ENCODE results near the gene GFI1B.
"Not testable (repeated sequence)": the region's sequence is repeated elsewhere in the genome, so short reads cannot be mapped to it uniquely, and the experiment has no call there.

GFI1B gene

DNA sequence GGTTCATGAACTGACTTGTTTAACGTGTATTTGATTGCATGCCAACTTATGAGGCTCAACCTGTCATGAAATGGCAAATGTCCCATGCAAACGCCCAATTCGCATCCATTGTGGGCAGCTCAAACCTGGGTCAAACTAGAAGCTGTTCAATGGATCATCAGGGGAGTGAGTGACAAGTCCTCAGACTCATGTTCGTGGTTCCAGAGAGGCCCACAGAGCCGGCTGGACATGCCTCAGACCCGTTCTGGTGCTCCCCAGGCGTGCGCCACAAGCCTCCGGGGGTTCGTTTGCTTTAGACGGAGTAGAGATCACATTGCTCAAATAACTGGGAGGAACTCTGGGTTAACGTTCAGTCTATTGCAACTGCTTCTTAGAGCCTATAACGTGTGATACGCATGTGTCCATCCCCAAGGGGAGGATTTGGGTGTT is 15.0 kb downstream of the GFI1B start:
- no peak for DNase-seq

DNA sequence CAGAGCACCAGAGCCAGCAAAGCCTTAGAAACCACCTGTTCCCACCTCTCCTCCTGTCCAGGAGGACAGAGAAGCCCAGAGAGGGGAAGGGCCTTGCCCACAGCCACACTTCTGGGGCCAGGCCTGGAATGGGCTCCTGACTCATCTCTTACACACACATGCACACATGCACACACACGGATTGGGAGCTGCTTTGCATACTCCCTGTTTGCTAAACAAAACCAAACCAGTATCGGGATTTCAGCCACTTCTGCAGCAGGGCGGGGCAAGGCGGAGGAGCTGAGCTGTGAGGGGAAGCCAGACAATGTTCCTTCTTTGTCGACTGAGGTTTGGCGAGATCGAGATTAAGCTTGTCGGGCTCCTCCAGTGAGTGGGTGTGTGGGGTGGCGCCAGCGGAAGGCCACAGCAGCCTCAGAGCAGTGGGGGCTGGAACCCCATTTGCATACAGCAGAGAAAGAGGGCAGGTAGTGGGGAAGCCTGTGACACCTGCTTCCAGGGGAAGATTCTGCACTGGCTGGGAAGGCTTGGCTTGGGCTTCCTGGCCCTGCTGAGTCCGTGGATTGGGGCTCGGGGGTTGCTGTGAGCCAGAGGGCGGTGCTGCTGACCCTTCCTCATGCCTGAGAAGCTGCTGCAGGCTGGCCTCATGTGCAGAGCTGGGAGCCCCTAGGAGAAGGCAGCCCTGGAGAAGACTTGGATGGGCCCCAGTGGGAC is 16.1 kb downstream of the GFI1B start:
- DNase-seq: no peak

DNA sequence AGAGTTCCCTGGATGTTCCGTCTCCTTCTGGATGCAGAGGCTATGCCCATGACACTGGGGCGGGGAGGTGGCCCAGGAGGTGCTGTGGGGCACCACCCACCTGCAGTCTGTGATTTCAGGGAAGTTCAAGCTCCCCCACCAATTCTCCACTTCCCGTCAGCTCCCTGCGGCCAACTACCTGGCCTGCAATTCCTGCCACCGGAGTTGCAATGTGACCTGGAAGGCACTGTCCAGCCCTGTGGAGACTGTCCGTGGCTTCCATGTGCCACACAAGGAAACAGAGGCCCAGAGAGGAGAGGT is 16.6 kb downstream of the GFI1B start:
- DNase-seq: no peak

DNA sequence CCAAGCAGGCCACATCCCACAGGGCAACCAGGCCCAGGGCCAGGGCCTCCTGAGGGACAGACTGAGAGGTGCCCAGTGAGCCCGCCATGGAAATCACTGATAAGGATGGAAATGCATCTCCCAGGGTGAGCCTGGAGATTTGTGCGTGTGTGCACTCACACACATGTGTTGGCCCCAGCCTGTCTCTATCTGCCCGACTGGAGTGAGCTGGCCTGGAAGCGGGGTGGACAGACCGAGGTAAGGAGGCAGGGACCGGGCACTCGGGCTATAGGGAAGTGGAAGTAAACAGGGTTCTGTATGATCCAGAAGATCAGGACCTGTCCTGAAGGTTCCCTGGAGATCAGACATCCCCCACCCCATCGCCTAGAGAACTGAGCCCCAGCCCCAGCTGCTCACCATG is 17.4 kb downstream of the GFI1B start:
- no peak for DNase-seq

DNA sequence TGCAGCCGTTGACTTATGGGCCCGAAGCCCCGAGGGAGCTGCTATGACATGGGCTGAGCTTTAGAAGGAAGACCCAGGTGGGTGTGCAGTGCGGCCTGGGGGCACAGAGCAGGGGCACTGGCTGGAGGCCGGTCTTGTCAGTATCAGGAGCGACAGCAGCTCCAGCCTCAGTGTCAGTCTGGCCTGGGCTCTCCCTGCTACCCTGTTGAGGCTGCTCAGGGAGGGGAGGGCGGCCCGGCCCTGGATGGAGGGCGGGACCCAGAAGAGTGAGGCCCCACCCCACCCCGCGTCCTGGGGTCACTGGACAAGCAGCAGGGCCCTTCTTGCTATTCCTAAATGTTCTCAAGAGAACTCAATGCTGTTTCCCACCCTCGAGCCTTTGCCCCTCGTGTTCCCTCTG is 18.0 kb downstream of the GFI1B start:
- no peak for DNase-seq

DNA sequence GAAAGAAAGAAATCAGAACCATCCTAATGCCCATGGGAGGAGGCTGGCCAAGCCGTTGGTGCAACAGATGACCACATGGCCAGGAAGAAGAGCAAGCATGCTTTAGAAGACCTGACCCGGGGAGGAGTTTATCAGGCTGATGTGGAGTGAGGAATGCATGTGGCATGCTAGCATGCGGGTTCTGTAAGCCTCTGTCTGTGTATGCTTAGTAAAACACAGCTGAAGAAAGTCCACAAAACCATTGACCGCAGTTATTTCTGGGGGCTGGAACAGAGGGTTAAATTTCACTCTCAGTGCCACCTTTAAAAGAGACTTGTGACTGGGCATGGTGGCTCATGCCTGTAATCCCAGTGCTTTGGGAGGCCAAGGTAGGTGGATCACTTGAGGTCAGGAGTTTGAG is 19.1 kb downstream of the GFI1B start:
- DNase-seq: no peak

DNA sequence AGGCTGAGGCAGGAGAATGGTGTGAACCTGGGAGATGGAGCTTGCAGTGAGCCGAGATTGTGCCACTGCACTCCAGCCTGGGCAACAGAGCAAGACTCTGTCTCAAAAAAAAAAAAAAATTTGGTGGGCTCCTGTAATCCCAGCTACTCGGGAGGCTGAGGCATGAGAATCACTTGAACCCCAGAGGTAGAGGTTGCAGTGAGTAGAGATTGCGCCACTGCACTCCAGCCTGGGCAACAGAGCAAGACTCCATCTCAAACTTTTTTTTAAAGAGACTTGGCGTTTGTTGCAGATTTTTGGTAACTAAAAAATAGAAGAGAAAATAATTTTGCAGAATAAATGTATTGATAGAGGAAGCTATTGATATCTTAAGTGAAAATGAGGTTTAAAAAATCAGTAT is 19.7 kb downstream of the GFI1B start:
- DNase-seq: not testable (repeated sequence)

DNA sequence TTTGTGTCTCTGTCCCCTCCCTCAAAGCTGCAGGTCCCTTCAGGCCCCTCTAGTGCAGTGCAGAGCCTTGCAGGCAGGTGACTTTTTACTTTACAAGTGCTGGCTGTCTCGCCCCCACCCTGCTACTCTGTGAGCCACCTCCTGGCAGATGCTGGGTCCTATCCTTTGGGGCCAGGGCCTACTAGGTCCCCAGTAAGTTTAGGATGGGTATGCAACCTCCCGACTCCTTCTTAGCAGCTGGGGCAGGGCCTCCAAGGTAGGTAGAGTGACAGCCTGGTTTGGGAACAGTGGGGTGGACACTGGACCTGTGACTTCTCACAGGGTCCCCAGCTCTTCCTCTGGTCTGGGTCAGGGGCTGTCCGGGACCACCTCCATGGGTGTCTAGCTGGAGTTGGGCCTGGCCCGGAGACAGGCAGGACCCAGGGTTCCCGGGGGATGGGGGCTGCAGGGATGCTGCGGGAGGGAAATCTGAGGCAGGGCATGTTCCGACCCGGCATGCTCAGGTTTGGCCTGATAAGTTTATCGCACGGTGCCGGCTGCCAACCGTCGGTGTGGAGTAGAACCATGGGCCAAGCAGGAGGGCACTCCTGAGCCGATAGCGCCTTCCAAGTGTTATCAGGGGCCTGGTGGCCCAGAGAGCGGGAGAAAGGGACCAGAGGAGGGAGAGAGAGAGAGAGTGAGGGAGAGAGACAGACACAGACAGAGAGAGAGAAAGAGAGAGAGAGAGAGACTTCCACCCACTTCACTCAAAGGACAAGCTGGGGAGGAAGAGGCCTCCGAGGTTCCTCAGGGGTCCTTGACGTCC is 20.5 kb downstream of the GFI1B start:
- no peak for DNase-seq

DNA sequence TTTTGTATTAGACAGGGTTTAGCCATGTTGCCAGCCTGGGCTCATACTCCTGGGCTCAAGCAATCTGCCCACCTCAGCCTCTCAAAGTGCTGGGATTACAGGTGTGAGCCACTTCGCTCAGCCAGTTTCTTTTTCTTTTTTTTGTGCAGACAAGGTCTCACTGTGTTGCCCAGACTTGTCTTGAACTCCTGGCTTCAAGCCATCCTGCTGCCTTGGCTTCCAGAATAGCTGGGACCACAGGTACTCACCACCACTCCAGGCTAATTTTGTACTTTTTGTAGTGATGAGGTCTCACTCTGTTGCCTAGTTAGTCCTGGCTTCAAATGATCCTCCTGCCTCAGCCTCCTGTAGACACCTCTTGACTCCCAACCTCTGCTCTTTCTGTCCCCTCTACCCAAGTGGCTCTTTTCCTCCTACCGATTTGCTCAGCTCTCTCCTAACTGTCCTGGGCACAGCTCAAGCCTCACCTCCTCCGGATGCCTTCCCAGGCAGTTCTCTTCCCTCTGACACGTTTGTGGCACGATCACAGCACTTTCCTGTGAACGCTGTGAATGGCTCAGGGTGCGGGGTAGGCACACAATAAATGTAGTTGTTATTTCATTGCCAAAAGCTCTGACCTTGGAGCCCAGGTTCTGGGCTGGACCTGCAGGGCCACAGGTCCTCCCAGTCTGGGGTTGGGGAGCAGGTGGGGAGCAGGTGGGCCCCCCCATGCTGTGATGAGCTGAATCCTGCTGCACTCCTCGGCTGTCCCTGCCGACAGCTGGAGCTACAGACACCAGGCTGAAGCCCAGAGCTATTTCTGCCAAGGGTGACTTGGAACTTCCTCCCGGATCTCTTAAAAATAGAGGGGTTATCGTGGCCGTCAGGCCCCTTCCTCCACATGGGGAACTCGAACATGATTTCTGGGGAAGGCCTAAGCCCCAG is 23.9 kb downstream of the GFI1B start:
- DNase-seq: no peak

DNA sequence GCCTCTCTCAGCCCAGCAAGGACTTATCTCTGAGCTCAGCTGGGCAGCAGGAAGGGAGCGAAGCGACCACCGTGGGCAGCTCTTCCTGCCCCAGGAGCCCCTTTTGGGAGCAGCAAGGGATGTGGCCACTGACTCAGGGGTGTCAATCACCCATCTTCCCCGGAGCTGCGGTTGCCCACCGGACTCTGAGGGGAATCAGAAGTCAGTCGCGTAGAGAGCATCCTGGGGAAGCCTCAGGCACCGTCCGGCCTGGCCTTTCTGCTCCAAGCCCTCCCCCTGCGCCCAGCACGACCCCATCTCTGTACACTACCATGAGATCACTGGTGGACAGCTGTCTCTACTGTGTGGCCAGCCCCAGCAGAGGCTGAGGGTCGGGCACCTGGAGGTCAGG is 24.6 kb downstream of the GFI1B start:
- DNase-seq: no peak

DNA sequence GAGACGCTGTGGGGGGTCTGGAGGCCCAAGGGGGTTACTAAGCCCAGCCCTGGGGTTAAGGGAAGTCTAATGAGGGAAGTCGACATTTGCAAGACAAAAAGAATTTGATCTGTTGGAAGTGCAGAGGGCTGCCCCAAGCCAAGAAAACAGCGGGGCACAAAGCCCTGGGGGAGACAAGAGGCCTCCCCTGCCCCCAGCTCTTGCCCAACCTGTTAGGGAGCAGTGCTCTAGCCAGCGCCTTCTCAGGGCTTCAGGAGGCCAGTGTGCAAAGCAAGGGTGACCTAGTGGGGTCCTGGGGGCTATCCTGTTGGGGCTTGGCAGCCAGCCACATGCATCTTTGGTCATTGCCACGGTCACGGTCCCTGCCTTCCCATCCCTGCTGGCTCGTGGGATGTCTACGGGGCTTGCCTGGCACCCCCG is 25.2 kb downstream of the GFI1B start:
- DNase-seq: no peak

DNA sequence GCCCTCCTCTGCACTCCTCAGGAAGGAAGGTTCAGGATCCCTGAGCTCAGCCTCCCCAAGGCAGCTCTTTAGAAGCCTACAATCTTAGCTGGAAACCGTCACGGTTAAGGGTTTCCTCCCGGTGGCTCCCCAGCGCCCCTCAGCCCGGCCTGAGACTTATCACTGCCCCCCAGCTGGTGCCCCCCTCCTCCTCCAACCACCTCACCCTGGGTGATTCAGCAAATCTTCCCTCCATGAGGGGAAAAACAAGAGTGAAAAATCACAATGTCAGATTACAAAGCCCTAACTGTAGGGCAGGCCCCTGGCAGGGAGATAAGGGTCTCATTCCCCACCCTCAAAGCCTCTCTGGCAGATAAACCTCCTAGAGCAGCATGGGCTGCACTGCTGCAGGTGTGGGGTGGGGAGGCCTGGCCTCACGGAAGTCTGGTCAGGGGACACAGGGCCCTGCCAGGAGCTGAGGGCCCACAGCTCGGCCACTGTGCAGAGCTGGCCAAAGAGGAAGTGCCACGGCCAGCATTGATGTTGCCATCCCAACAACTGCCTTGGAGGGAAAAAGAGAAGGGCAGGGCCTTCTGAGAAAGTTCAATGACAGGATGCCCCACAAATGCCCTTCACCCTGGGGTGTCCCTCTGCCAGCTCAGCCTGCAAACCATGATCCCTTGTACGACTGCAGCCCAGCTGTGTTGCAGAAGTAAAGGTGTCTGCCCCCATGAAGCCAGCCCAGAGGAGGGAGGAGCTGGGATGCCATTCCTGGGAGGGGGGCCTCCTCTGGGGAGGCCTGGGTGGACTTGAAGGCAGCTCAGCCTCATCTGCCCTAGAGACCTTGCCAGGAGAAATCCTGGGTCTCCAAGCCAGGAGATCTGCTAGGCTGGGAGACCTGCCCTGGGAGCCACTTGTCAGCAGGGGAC is 25.9 kb downstream of the GFI1B start:
- no peak for DNase-seq

DNA sequence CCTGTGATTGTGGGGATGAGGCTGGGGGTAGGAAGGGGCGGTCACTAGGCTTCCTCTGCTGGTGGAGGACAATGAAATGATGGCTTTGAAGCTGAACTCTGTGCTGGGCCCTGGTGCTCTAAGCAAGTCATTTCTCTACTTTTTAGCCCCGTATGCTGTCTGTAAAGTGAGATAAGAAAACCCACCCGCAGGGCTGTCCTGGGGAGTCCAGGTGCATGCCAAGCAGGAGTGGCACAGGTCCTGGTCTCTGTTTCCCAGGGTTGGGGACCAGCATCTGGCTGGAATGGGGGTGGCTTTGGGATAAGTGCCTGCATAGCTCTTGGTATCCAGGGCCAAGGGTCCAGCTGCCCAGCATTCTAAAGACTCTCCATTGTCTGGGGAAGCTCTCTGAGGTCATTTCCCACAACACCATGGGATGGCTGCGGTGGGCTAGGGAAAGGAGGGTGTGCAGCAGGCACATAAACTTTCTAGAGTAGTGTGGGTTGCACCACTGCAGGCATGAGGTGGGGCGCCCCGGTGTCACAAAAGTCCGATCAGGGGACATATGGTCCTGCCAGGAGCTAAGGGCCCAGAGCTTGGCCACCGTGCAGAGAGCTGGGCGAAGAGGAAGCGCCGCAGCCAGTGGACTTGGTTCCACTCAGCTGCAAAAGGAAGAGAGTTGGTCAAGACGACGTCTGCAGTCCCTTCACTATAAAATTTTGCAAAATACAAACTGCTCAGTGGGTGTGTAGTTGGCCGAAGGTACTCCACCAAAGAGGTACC is 26.7 kb downstream of the GFI1B start:
- DNase-seq: no peak

DNA sequence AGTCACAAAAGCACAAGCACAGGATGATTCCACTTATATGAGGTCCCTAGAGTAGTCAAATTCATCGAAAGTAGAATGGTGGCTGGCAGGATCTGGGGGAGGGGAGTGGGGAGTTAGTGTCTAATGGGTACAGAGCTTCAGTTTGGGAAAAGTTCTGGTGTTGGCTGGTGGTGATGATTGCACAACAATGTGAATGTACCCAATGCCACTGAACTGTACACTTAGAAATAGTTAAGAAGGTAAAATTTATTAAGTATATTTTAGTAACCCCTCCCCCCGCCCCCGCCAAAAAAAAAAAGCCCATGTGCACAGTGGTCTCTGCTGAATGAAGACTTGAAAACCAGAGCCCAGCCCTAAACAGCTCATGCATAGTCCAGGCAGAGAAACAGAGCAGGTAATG is 27.5 kb downstream of the GFI1B start:
- DNase-seq: no peak

DNA sequence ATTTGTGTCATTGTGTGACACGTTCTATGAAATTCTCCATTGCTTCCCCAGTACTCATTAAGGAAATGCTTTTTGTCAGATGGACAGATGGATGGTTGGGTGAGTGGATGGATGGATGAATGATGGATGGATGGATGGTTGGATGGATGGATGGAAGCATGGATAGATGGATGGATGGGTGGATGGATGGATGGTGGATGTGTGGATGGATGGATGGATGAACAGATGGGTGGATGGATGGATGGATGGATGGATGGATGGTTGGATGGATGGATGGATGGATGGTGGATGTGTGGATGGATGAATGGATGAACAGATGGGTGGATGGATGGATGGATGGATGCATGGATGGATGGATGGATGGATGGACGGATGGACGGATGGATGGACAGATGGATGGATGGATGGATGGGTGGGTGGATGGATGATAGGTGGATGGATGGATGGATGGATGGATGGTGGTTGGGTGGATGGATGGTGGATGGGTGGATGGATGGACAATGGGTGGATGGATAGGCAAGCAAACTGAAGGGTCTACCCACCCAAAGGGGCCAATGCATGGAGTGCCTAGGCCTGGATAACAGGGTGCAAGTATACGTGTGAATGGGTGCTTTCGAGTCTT is 28.3 kb downstream of the GFI1B start:
- DNase-seq: no peak

DNA sequence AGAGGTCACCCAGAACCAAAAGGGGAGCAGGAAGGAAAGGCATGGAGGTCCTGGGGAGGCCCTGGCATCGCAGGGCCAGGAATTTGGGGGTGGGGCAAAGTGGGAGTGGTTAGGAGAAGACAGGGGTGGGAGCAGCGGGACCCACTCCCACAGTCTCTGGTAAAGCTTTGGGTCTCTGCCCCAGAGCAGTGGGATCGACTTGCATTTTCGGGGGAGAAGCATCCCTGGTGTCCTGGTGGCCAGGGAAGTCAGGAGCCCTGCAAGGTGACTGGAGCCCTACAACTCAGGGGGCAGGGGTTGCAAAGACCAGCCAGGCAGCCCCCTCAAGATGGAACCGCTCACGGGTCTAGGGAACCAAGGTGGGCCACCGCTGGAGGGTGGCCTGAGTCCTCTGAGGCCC is 29.9 kb downstream of the GFI1B start:
- DNase-seq: no peak

DNA sequence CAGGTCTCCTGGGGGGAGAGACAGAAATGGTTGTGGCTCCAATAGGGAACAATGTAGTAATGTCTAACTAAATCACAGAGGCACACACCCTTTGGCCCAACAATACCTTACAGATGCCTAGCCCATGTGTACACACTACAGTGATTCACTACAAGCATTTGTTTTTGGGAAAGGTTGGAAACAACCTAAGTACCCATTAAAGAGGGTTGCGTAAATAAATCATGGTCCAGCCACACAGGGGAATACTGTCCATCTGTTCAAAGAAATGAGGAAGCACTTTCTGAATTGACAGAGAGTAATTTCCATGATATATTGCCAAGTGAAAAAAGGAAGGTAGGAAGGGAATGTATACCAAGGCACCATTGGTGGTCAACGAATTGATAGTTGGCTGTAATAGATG is 30.3 kb downstream of the GFI1B start:
- no peak for DNase-seq

DNA sequence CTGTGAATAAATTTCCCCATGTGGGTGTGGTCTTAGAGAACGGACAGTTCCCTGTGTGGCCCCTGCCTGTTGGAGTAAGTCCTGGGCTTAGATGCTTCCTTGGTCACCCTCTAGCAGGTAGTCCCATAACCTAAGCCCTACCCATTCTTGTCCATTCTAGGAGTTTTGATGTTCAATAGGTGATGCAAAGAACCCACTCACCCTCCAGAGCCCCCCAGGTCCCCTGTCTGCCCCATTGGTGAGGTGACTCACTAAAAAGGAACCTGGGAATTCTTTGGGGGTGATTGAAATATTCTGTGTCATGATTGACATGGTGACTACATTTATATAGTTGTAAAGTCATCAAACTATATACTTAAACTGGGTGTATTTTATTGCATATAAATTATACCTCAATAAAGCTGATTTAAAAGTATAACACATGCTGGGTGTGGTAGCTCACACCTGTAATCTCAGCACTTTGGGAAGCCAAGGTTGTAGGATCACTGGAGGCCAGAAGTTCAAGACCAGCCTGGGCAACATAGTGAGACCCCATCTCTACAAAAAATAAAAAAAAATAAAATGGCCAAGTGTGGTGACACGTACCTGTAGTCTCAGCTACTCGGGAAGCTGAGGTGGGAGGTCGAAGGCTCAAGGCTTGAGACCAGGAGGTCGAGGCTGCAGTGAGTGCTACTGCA is 31.6 kb downstream of the GFI1B start:
- no peak for DNase-seq

DNA sequence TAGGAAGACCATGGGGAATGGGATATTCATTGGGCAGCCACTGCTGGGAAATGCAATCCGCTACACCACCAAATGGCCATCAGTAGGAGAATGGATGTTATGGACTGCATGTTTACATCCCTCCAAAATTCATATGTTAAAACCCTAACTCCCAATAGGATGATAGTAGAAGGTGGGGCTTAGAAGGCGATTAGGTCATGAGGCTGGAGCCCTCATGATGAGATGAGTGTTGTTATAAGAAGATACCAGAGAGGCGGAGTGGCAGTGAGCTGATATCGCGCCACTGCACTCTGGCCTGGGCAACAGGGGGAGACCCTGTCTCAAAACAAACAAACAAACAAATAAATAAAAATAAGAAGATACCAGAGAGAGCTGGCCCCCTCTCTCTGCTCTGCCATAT is 36.2 kb downstream of the GFI1B start:
- DNase-seq: no peak

DNA sequence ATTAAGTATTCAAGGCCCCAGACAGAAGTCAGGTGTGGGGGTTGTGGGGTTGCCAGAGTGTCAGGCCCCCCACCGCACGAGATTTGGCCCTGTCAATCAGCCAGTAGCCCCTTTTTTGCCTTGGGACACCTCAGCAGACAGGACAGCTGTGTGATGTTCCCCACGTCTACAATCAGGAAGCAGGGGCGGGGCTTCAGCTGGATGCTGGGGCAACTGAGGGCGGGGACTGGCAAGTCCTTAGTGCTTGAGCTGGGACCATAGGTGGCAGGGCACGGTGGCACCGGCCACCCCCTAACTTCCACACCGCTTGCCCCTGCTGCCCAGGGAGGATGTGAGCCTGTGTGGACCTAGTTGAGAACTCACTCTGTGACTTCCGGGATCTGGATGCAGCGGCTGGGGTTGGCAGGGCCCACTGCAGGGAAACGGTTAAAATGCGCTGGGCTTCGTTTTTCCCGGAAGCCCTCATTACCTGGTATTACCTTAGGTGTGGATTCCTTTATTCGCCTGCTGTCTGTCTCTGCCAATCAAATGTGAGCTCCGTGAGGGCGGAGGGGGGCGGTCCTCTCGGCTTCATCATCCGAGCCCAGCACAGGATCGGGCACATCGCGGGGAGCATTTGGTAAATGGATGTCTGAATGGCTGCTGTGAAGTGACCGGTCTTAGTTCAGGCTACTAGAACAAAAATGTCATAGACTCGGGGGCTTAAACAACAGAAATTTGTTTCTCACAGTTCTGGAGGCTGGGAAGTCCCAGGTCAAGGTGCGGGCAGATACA is 44.8 kb downstream of the GFI1B start:
- peak in 1 of 2 experiments; percentile 63 for DNase-seq
